B cell (primary cell): ENCODE results near the gene TIMP2.

ENCODE experiments used
- EZH2 ChIP-seq: IDR thresholded peaks from 2 replicates; pipeline ENCODE4 v1.6.1; 2012; ENCODE audit warnings: borderline replicate concordance, low read depth, mild to moderate bottlenecking, moderate library complexity, low read length; ENCODE audit not compliant: insufficient read depth, poor library complexity, severe bottlenecking
- TF ChIP-seq, protein P1 (sequence below): fragments of 200-600 bp; IDR thresholded peaks from one replicate; pipeline ENCODE4 v1.8.0; 2022; ENCODE audit warnings: antibody characterized with exemption, mild to moderate bottlenecking

DNA sequence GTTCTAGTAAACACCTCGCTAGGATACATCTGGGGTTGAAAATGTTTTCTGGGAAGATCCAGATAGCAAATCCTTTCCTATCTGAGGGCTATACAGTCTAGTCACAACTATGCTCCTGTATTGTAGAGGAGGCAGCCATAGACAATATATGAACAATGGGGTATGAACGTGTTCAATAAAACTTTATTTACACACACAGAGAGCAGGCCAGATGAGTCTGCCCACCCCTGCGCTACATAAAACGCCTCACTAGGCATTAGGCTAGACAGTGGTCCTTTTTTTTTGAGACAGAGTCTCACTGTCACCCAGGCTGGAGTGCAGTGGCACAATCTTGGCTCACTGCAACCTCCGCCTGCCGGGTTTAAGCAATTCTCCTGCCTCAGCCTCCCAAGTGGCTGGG lies 95.7 kb downstream of the TIMP2 start:
- TF ChIP-seq, protein P1, sequence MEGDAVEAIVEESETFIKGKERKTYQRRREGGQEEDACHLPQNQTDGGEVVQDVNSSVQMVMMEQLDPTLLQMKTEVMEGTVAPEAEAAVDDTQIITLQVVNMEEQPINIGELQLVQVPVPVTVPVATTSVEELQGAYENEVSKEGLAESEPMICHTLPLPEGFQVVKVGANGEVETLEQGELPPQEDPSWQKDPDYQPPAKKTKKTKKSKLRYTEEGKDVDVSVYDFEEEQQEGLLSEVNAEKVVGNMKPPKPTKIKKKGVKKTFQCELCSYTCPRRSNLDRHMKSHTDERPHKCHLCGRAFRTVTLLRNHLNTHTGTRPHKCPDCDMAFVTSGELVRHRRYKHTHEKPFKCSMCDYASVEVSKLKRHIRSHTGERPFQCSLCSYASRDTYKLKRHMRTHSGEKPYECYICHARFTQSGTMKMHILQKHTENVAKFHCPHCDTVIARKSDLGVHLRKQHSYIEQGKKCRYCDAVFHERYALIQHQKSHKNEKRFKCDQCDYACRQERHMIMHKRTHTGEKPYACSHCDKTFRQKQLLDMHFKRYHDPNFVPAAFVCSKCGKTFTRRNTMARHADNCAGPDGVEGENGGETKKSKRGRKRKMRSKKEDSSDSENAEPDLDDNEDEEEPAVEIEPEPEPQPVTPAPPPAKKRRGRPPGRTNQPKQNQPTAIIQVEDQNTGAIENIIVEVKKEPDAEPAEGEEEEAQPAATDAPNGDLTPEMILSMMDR, result no peak
- TF ChIP-seq EZH2, result no peak
